Measurements from ENCODE around the gene PAWR. TPM values are rescaled to one million over a fixed set of nuclear protein-coding genes. Genes with fewer than 3 reads are reported as not detected.

PAWR gene
- total and polyA plus RNA-seq, 7 donors, result 0.77 to 3.5 (median 1.9) TPM

DNA sequence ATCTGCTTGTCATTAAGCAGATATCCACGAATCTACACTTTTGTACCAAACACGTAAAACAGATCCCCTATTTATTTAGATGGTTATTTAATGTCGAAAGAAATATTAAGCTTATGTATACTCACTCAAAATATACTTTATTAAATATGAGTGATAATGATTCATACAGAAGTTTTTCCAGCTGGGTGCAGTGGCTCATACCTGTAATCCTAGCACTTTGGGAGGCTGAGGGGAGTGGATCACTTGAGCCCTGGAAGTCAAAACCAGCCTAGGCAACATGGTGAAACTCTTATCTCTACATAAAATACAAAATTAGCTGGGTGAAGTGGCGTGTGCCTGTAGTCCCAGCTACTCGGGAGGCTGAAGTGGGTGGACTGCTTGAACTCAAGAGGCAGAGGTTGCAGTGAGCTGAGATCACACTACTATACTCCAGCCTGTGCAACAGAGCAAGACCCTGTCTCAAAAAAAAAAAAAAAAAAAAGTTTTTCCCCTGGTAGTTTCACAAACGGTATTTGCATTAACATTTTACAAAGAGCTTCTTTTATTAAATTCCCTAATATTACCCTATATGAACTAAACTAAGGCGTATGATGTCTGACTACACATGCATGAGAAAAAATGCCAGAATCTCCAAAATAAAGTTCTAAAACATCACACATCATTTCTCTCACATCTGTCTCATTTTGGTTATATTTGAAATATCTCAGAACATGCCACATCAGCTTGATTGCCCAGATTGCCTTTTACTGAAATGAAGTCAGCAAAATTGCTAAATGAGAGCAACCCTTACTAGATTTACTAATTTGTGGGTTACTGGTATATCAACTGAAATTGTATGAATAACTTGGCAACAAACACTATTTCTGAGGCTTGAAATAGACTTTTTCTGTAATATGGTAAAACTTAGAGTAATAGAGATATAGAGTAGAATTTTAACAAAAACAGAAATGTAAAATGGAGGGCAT, 74.9 kb downstream of the PAWR start:
- no peaks in the 10 kb centered on the region for H3K36me3 ChIP-seq (ENCODE audit: insufficient read depth in 1 of 2, low read depth in 1 of 2)
- no peak overlapping the region for H3K27ac ChIP-seq
- DNase-seq, result no peak
- no peak overlapping the region for H3K4me3 ChIP-seq
- no peak for ATAC-seq
- TF ChIP-seq, protein P1, sequence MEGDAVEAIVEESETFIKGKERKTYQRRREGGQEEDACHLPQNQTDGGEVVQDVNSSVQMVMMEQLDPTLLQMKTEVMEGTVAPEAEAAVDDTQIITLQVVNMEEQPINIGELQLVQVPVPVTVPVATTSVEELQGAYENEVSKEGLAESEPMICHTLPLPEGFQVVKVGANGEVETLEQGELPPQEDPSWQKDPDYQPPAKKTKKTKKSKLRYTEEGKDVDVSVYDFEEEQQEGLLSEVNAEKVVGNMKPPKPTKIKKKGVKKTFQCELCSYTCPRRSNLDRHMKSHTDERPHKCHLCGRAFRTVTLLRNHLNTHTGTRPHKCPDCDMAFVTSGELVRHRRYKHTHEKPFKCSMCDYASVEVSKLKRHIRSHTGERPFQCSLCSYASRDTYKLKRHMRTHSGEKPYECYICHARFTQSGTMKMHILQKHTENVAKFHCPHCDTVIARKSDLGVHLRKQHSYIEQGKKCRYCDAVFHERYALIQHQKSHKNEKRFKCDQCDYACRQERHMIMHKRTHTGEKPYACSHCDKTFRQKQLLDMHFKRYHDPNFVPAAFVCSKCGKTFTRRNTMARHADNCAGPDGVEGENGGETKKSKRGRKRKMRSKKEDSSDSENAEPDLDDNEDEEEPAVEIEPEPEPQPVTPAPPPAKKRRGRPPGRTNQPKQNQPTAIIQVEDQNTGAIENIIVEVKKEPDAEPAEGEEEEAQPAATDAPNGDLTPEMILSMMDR (IDR thresholded peaks at IDR 0.05), result no peak
- intact Hi-C loops (cut with DNase I), result no loop called here
- no peaks in the 10 kb centered on the region for H3K4me1 ChIP-seq
- no peaks in the 10 kb centered on the region for H3K27me3 ChIP-seq (ENCODE audit: insufficient read depth in 3 of 3, low read length in 2 of 3)
- 78 to 88% (median 80%) methylated on average over 7 of the region's 7 CpGs for WGBS, 3 donors
- H3K9me3 ChIP-seq, result no peaks in the 10 kb centered on the region

DNA sequence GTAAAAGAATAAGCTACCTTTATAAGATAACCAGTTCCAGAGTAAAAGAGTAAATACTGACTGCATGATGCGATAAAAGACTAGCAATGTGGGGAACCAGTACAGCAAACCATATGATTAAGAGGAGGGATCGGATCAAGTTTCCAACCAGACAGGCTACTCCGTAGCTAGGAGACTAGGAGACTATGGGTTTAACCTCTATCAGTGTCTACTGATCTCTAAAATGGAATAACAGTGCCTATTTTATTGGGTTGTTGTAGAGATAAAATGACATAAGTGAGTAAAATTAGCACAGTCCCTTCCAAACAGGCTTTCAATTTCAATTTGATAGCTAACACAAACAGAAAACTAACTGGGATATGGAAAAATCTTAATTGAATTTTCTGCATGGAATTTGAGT, 76.0 kb downstream of the PAWR start:
- intact Hi-C loops (cut with DNase I), result no loop called here
- WGBS, 3 donors, result 75 to 87% (median 82%) methylated on average over 3 of the region's 3 CpGs
- H3K9me3 ChIP-seq, result no peaks in the 10 kb centered on the region
- H3K27me3 ChIP-seq (ENCODE audit: insufficient read depth in 3 of 3, low read length in 2 of 3), result no peaks in the 10 kb centered on the region
- H3K27ac ChIP-seq, result no peak overlapping the region
- DNase-seq, result no peak
- no peaks in the 10 kb centered on the region for H3K4me1 ChIP-seq
- no peaks in the 10 kb centered on the region for H3K36me3 ChIP-seq (ENCODE audit: insufficient read depth in 1 of 2, low read depth in 1 of 2)
- no peak overlapping the region for H3K4me3 ChIP-seq
- TF ChIP-seq, protein P1 (IDR thresholded peaks at IDR 0.05), result no peak
- no peak for ATAC-seq

DNA sequence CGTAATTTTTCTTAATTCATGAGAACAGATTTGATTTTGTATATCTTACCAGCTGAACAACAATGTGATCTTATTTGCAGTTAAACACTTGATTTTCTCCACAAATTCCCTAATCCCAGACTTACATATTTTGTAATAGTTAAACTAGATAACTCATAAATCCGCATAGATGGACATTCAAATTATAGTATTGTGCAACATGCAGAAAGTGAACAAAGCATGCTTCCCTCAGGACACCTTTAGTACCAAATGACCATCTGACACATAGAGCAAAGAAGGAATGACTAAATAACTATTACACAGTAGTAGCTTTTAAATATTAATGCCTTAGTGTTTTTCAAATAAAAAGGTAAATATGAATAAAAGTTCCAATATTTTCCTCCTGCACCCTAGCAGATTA, 88.9 kb downstream of the PAWR start:
- 87 to 98% (median 87%) methylated on average over 2 of the region's 2 CpGs for WGBS, 3 donors
- no peak overlapping the region for H3K4me3 ChIP-seq
- no peak overlapping the region for H3K27ac ChIP-seq
- no peaks in the 10 kb centered on the region for H3K27me3 ChIP-seq (ENCODE audit: insufficient read depth in 3 of 3, low read length in 2 of 3)
- intact Hi-C loops (cut with DNase I), result loop anchor here in 1 of 2 donors (10.0 kb wide), 1 partner anchor 767 kb away; no protein-coding TSS in a partner anchor
- no peaks in the 10 kb centered on the region for H3K9me3 ChIP-seq
- TF ChIP-seq, protein P1 (IDR thresholded peaks at IDR 0.05), result no peak
- no peaks in the 10 kb centered on the region for H3K36me3 ChIP-seq (ENCODE audit: insufficient read depth in 1 of 2, low read depth in 1 of 2)
- ATAC-seq (no peak), DNase-seq (no peak)
- H3K4me1 ChIP-seq, result no peaks in the 10 kb centered on the region

DNA sequence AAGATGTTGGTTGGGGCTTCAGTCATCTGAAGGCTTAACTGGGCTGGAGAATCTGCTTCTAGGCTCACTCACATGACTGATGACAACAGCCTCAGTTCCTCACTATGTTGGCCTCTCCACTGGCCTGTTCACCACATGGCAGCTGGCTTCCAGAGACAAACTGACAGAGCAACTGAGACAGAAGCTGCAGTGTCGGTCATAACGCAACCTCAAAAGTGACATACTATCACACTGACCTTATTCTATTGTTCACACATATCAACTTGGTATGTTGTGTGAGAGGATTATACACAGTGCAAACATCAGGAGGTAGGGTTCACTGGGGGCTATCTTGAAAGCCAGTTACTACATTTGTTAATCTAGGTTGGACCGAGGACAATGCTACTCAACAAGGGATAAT, 92.9 kb downstream of the PAWR start:
- ATAC-seq (no peak), DNase-seq (no peak)
- TF ChIP-seq, protein P1 (IDR thresholded peaks at IDR 0.05), result no peak
- H3K36me3 ChIP-seq (ENCODE audit: insufficient read depth in 1 of 2, low read depth in 1 of 2), result no peaks in the 10 kb centered on the region
- WGBS, 3 donors, result 89 to 92% (median 91%) methylated on average over 3 of the region's 3 CpGs
- H3K9me3 ChIP-seq, result no peaks in the 10 kb centered on the region
- H3K27me3 ChIP-seq (ENCODE audit: insufficient read depth in 3 of 3, low read length in 2 of 3), result no peaks in the 10 kb centered on the region
- intact Hi-C loops (cut with DNase I), result no loop called here
- no peaks in the 10 kb centered on the region for H3K4me1 ChIP-seq
- no peak overlapping the region for H3K27ac ChIP-seq
- H3K4me3 ChIP-seq, result no peak overlapping the region

Measured in psoas muscle (tissue), 8 donors.